NCI-H187 treated with DMSO at 0.1 percent for 48 hours (cell line): ENCODE data around the gene NANOS2.

Source experiments
- DNase-seq: peaks from one replicate; lab custom pipeline; 2025; lab: John Stamatoyannopoulos, UW

Gene NANOS2

GRCh38 chr19:45895519-45895972 lies 19.0 kb downstream of the NANOS2 start:
- no peak for DNase-seq

DNA sequence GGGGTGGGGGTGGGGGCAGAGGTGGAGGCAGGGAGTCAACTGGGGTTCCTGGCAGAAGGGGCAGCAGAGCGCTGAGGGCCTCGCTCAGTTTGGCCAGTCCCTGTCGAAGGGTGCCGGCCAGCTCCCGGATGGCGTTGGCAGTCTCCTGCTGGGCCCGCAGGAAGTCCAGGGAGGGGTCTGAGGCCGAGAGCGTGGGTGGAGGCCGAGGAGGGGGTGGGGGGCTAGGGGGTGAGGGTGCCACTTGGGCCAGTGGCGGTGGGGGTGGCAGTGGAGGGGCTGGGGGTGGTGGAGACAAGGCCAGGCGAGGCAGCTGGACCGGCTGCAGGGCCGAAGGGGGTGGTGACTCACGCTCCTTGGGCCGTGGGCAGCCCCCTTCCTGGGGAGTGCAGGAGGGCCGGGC lies 23.7 kb downstream of the NANOS2 start:
- DNase-seq, result no peak

GRCh38 chr19:45889210-45889885 lies 25.2 kb downstream of the NANOS2 start:
- DNase-seq, result no peak

DNA sequence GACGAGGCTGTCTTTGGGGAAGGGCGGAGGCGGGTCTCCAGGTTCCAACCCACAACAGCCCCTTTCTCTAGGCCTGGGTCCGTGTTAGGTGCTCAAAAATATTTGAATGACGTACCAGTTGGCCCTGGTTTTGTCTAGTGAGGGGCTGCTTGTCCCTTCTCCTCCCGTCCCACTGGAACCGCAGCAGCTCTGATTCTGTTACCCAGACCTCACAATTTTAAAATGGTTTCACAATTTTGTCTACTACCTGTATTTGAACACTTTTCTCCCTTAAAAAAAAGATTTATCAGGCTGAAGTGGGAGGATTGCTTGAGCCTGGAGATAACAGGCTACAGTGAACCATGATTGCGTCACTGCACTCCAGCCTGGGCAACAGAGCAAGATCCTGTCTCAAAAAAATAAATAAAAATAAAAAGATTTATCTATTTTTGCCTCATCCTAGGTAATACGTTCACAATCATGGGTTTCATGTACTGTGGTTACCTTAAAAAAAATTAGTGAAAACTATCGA lies 27.3 kb downstream of the NANOS2 start:
- no peak for DNase-seq

- peak; percentile 64 for DNase-seq
Measured at GRCh38 chr19:45886427-45887199, 28.0 kb downstream of the NANOS2 start.

GRCh38 chr19:45885556-45886426 lies 28.8 kb downstream of the NANOS2 start, which contains the start of gene IRF2BP1:
IRF2BP1 (minus strand) TSS chr19:45886141; CDS start chr19:45885774, 367 bp downstream.
- peak; percentile 53 for DNase-seq

GRCh38 chr19:45884682-45885555 lies 29.7 kb downstream of the NANOS2 start:
- DNase-seq, result no peak

DNA sequence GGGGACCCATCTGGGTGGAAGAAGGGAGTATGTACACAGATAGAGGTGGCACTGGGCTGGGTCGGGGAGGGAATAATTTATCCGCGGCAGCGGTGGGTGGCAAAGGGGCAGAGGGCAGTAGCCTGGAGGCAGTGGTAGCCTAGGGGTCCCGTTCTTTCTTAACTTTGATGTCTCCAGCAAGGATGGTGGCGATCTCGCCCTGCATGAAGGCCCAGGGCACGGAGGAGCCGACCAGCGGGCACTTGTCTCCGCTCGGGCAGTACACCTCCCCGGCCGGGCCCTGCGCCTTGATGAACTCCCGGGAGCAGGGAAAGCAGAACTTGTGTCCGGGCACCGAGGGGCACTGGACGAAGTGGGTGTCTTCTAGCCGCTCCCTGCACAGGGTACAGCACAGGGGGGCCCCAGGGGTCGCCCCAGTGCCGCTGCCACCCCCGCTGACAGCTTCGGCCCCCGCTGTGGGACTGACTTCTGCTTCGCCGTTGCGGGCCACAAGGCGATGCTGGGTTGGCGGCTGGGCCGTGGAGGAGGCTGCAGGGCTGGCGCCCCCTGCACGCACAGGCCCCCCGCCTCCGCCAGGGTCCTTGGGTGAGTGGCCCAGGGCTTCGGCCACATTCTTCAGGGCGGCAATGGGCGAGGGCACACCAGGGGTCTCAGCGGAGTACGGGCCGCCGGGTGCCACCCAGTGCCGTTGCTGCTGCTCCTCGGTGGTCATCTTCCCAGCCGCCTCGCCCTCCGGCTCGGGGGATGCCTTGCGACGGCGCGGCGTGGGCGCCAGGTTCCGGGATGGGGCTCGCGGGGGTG lies 30.5 kb downstream of the NANOS2 start:
- DNase-seq, result no peak

DNA sequence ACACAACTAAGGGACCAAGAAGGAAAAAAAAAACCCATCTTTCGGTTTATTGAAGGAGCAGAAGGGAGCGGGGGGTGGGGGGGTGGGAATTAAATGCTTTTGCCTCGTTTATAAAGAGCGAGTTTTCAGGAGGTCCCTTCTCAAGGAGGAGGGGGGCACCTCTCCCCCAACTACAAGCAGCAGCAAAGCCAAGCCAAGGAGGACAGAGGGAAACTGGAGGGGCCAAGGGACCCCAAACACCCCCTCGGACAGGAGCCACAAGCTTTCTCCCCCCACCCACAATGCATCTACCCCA lies 31.0 kb downstream of the NANOS2 start:
- no peak for DNase-seq

- no peak for DNase-seq
Measured at GRCh38 chr19:45882652-45883585, 31.7 kb downstream of the NANOS2 start.

DNA sequence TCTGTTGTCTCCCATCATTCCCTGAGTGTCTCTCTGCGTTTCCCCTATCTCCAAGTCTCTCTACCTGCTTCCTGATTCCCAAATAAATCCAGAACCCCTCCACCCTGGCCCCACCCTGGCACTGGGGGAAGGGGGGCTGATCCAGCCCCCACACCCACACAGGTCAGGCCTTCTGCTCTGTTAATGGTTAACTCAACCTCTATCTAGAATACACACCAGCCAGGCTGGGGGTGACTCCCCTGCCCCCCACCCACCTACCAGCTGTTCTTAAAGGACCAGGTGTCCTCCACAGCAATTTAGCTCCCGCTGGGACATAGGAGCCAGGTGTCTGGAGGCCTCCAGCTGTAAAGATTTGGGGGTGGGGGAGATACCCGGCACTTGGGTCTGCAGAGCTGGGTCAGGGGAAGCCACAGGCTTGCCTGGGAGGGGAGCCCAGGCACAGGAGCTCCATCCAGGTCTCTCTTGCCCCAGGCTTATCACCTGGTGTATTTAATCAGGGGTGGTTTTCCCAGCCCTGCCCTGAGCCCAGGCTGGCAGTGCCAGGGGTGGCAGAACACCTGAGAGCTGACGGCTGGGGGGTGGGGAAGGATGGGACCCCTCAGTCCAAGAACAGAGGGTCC lies 32.6 kb downstream of the NANOS2 start:
- no peak for DNase-seq

- DNase-seq, result no peak
Measured at GRCh38 chr19:45881082-45881908, 33.3 kb downstream of the NANOS2 start.

GRCh38 chr19:45879971-45880370 lies 34.6 kb downstream of the NANOS2 start:
- no peak for DNase-seq

DNA sequence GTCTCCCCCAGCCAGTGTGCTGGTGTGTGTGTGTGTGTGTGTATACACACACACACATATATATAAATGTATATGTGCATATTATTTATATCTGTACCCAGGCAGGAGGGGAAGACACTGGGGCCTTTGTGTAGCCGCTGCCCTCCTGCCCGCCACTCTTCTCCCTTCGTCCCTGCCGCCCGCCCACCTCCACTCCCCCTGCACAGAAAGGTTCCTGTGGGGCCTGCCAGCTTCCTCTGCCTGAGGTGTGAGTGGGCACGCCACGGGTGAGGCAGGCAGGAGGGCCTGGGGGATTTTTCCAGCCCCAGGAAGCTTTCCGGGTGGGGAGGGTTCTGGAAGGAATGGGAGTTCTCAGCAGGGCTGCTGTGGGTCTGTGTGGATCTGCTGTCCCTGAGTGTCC lies 35.5 kb downstream of the NANOS2 start:
- DNase-seq, result no peak

DNA sequence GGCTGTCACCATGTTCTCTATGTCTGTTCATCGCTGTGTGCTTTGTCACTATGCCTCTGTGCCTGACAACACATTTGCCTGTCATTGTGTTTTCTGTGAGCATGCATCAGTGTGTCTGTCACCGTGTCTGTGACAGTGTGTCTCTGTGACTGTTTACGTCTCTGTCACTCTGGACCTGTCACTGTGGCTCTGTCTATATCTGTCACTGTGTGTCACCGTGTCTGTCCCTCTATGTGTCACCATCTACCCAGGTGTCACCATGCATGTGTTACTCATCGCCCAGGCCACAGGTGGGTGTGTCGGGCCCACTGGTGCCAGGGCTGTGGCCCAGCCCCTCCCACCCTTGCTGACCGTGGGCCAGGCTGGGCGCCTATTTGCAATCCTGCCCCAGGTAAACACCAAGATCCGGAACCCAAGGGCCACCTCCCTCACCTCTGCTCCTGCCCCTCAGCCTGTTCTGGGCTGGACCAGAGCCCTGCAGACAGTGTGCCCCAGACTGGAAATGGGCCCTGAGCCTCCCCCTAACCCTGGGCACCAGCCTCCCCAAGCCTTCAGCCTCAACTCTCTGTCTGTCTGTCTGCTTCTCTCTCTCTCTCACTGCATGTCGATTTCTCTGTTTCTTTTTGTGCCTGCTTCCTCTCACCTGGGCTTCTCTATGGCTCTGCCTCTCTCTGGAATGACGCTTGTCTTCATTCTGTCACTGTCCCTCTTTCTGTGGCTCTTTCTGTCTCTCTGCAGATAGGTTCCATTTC lies 36.4 kb downstream of the NANOS2 start:
- DNase-seq, result no peak

- no peak for DNase-seq
Measured at GRCh38 chr19:45876411-45877197, 38.0 kb downstream of the NANOS2 start.

- DNase-seq, result no peak
Measured at GRCh38 chr19:45876161-45876410, 38.5 kb downstream of the NANOS2 start.
